Measurements from ENCODE around the gene ABCD2. TPM values are rescaled to one million over a fixed set of nuclear protein-coding genes. Genes with fewer than 3 reads are reported as not detected.

The ABCD2 gene
- total RNA-seq, 2 donors from 2014 or later, result under 0.01 to 2.0 TPM

DNA sequence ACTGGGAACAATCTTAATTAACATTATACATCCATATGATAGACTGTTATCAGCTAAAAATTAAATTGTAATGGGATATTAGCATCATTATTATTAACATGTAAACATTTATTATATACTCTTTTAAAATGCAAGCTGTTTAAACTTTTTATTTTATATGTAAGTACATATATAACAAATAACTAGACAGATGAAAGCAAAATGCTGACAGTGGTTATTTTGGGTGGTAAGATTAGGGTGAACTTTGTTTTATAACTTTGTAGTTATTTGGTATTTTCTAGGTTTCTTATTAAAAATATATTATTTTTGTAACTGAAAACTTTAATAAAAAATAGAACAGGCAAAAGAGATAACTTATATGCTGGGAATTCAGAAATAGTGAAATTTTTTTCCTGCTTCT lies 114.0 kb downstream of the ABCD2 start:
- Histone ChIP-seq H3K27ac (no peak overlapping the region), H3K27me3 (no peaks in the 10 kb centered on the region), H3K4me1 (no peaks in the 10 kb centered on the region), H3K4me3 (no peak overlapping the region), H3K36me3 (replicated peaks in 1 of 2; ENCODE audit: insufficient read depth in 1 of 2, low read depth in 2 of 2) (no peaks in the 10 kb centered on the region), H3K9me3 (no peaks in the 10 kb centered on the region)
- intact Hi-C loops (cut with DNase I), result no loop called here
- no peak for DNase-seq
- ATAC-seq, result no peak
- TF ChIP-seq CTCF (IDR thresholded peaks at IDR 0.05) (no peak), POLR2A (IDR thresholded peaks at IDR 0.05) (no peak)

GRCh38 chr12:39505023-39505422 lies 114.6 kb downstream of the ABCD2 start:
- Histone ChIP-seq H3K4me1 (no peaks in the 10 kb centered on the region), H3K27ac (no peak overlapping the region), H3K9me3 (no peaks in the 10 kb centered on the region), H3K4me3 (no peak overlapping the region), H3K27me3 (no peaks in the 10 kb centered on the region), H3K36me3 (replicated peaks in 1 of 2; ENCODE audit: insufficient read depth in 1 of 2, low read depth in 2 of 2) (no peaks in the 10 kb centered on the region)
- DNase-seq (no peak), ATAC-seq (no peak)
- WGBS, 2 donors, result 16 to 30% methylated on average over 2 of the region's 2 CpGs
- TF ChIP-seq POLR2A (IDR thresholded peaks at IDR 0.05) (no peak), CTCF (IDR thresholded peaks at IDR 0.05) (no peak)
- intact Hi-C loops (cut with DNase I), result no loop called here

GRCh38 chr12:39503439-39503838 lies 116.2 kb downstream of the ABCD2 start:
- Histone ChIP-seq H3K36me3 (replicated peaks in 1 of 2; ENCODE audit: insufficient read depth in 1 of 2, low read depth in 2 of 2) (no peaks in the 10 kb centered on the region), H3K4me3 (no peak overlapping the region), H3K27ac (no peak overlapping the region), H3K4me1 (no peaks in the 10 kb centered on the region), H3K9me3 (no peaks in the 10 kb centered on the region), H3K27me3 (no peaks in the 10 kb centered on the region)
- ATAC-seq, result no peak
- 89 to 94% methylated on average over 1 of the region's 1 CpG for WGBS, 2 donors
- no peak for DNase-seq
- TF ChIP-seq CTCF (IDR thresholded peaks at IDR 0.05), result no peak
- TF ChIP-seq POLR2A (IDR thresholded peaks at IDR 0.05), result no peak
- intact Hi-C loops (cut with DNase I), result no loop called here

DNA sequence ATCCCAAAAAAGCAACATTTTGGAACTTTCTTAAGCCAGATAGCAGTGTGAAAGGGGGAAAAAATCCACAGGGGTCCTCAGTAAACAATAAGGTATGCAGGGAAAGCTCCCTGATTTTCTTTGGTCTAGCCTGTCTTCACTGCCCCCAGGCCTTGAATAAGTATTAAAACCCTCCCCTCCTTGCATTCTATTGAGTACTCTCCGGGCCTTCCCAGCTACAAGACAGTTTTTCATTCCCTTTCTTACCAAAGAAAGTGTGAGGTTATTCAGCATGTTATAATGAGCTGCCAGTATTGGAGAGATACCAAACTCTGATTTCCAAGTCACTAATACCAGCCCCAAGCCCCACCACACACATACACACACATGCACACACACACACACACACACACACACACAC lies 116.9 kb downstream of the ABCD2 start:
- H3K4me3 ChIP-seq, result no peak overlapping the region
- H3K36me3 ChIP-seq (replicated peaks in 1 of 2; ENCODE audit: insufficient read depth in 1 of 2, low read depth in 2 of 2), result no peaks in the 10 kb centered on the region
- no peak overlapping the region for H3K27ac ChIP-seq
- no peaks in the 10 kb centered on the region for H3K27me3 ChIP-seq
- no peaks in the 10 kb centered on the region for H3K4me1 ChIP-seq
- DNase-seq (no peak), ATAC-seq (no peak)
- intact Hi-C loops (cut with DNase I), result no loop called here
- no peaks in the 10 kb centered on the region for H3K9me3 ChIP-seq
- TF ChIP-seq POLR2A (IDR thresholded peaks at IDR 0.05) (no peak), CTCF (IDR thresholded peaks at IDR 0.05) (no peak)
- WGBS, 2 donors, result 81 to 88% methylated on average over 1 of the region's 1 CpG

Small RNA genes within 50 kb of the gene (small RNA-seq; reads per million reads assigned to genes)
- not detected for gene AC121334.2

Other genes with a start within 250 kb of the ABCD2 start
- gene KIF21A, start 176.7 kb downstream of the ABCD2 start, total RNA-seq, result 10 to 100 TPM; 19.5 to 49.1 TPM

Measured in body of pancreas (tissue), 4 donors.